GM19467 (cell line): ENCODE results near the gene RPTOR.
A peak's percentile ranks its signal among the peaks of the same experiment; 100 is the strongest.
"Not testable (repeated sequence)": the region's sequence is repeated elsewhere in the genome, so short reads cannot be mapped to it uniquely, and the experiment has no call there.

ENCODE experiments used
- ATAC-seq: cut with Tn5 transposase; IDR thresholded peaks from one replicate; pipeline ENCODE4 v1.9.1; 2021; ENCODE audit warnings: mild to moderate bottlenecking, moderate library complexity; ENCODE audit not compliant: unreplicated experiment

Gene RPTOR

DNA sequence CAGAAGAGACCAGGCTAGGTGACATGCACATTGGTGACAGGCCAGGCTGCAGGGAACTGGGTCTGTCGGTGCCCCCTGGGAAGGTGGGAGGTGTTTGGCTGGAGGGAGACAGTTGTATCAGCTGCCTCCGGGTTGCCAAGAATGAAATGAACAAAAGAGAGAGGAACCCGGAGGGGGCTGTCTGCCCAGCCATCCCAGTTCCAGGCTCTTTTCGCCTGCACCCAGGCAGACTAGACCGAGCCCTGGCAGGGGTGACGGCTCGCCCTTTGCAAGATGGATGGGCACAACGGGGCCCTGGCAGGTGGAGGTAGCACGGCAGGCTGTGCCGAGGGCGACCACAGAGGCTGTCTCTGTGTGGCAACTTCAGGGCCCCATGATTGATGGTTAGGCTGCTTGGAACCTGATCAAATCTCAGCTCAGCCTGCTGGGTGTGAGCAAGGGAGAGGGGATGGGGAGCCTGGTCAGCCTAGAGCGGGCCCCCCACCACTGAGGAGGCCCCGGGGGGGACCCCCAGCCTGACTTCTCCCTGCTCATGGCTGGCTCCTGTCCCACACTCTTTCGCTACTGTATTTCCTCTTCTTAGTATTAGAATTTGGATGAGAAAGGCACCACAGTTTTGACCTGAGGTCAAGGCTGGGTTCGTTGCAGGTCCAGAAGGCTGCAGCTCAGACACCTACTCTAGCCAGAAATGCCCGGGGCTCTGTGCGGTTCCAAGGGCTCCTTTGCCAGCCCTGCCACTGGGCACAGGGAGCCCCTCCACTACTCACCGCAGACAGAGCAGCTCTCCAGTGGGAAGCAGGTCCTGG lies 328.1 kb downstream of the RPTOR start:
- ATAC-seq, result no peak

GRCh38 chr17:80873307-80873951 lies 328.8 kb downstream of the RPTOR start:
- ATAC-seq, result no peak

DNA sequence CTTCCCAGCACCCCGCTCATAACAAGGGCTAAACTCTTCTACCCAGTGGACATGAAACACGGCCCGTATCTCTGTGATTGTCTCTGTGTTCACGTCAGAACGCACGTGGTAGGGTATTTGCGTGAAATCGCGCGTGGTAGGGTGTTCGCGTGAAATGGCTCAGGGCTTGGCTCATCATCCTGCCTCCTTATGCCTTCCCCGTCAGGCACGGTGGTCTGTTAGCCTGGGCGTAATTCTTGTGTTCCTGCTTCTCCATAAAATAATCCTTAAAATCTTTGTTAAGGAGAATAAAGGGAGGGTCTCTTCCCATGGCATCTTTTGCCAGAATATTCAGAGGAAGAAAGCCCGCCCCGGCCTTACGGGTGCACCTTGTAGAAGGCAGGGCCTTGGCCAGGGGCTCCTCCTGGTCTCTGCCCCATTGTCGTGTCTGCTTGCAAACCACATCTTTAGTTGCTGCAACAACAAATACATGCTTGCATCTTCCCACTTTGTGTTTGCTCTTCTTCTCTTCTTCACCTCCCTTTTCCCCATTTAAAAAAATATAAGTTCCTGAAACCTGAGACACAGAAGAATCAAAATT lies 330.3 kb downstream of the RPTOR start:
- no peak for ATAC-seq

- ATAC-seq, result not testable (repeated sequence)
Observed at GRCh38 chr17:80875480-80875995, 330.9 kb downstream of the RPTOR start.

DNA sequence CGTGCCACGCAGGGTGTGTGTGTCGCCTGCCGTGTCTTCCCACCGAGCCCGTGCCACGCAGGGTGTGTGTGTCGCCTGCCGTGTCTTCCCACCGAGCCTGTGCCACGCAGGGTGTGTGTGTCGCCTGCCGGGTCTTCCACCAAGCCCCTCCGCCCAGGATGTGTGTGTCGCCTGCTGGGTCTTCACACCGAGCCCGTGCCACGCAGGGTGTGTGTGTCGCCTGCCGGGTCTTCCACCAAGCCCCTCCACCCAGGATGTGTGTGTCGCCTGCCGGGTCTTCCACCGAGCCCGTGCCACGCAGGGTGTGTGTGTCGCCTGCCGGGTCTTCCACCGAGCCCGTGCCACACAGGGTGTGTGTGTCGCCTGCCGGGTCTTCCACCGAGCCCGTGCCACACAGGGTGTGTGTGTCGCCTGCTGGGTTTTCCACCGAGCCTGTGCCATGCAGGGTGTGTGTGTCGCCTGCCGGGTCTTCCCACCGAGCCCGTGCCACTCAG lies 331.9 kb downstream of the RPTOR start:
- ATAC-seq, result not testable (repeated sequence)

- ATAC-seq, result peak; percentile 85
Observed at GRCh38 chr17:80876950-80877728, 332.5 kb downstream of the RPTOR start.

DNA sequence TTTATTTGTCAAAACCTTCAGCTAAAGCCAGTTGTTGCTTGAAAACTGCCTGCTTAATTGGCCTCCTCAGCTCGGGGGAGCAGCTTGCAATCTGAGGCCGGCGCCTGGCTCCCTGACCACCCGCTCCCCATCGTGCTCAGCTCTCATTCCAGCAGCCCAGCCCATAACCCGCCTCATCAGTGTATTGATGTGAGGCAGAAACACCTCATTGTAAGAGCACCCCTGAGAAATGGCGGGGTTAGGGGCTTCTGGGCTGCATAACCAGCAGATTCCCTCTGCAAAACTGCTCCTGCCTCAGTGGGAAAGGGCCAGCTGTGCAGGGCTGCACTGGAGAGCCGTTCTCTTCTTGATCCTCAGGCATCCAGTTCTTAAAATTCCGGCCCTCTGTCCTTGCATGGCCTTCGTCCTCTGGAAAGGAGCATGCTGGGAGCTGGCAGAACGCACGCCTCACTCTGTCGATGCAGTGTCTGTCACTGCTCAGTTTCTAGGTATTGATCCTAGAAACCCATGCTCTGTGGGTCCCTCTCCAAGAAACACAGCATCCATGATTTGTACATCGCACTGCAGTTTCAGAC lies 333.2 kb downstream of the RPTOR start:
- no peak for ATAC-seq

DNA sequence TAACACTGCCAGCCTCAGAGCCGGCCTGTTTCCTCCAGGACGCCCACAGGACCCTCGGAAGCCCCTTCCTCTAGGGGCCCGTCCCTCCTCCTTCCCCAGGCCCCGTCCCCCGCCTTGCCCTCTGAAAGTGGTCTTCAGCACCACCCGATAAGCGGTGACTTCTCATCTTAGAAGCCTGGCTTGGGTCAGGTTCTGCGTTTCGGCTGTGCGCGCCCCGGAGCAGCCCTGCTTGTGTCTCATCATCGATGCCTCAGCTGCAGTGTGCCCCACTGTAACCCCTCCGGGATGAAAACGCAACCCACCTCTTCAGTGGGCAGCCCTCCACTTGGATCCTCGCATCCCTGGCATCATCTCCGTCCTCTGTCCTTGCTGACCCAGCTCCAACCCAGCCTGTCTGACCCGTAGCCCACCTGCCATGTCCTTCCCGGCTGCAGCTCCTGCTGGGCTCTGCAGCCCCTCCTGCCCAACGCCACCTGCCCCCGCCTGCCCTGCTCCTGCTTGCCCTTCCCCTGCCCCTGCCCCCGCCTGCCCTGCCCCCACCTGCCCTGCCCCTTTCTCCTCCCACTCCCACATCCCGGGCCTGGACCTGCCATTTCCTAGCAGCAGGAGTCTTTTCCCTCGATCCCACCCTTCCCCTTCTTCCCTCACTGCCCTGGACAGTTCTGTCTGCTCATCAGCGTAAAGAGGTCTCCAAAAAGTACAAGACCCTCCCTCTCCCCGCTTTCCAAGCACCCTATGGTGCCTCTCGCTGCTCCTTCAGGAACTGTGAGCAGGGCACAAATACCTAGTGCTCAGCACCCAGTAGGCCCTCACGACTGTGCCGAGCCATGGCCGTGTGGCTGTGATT lies 334.5 kb downstream of the RPTOR start:
- ATAC-seq, result no peak

- no peak for ATAC-seq
Observed at GRCh38 chr17:80879723-80880647, 335.3 kb downstream of the RPTOR start.

DNA sequence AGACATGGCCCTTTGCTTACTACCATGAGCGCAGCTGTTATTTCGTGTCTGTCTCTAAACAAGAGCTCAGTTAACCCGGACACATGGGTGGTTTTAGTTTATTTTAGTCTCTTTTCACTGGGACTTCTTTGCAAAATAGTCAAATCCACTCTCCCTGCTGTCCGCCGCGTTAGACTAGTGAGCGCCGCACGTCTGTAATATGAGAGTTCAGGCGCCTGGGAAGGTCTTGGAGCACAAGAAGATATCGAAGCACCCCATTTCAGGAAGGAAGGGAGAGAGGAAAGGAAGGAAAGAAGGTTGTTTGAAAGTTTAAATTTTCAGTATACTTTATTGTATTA lies 336.0 kb downstream of the RPTOR start:
- ATAC-seq, result no peak

- no peak for ATAC-seq
Observed at GRCh38 chr17:80881306-80881705, 336.7 kb downstream of the RPTOR start.

DNA sequence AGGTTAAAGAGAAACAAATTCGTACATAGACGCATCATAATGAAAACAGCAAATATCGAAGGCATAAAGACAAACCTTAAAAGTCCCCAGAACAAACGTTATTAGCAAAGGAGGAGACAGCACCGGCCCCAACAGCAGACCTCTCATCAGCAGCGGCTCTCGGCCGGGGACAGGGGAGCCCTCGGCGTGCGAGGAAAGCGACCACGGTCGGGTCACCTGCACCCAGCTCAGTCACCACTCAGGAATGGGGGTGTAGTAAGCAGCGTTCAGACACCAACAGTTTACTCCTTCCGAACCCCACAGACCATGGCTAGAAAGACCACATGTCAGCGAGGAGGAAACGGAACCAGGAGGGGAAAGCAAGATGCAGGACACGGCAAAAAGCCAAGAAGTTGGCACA lies 337.7 kb downstream of the RPTOR start:
- ATAC-seq, result no peak

- no peak for ATAC-seq
Observed at GRCh38 chr17:80882926-80883685, 338.5 kb downstream of the RPTOR start.

DNA sequence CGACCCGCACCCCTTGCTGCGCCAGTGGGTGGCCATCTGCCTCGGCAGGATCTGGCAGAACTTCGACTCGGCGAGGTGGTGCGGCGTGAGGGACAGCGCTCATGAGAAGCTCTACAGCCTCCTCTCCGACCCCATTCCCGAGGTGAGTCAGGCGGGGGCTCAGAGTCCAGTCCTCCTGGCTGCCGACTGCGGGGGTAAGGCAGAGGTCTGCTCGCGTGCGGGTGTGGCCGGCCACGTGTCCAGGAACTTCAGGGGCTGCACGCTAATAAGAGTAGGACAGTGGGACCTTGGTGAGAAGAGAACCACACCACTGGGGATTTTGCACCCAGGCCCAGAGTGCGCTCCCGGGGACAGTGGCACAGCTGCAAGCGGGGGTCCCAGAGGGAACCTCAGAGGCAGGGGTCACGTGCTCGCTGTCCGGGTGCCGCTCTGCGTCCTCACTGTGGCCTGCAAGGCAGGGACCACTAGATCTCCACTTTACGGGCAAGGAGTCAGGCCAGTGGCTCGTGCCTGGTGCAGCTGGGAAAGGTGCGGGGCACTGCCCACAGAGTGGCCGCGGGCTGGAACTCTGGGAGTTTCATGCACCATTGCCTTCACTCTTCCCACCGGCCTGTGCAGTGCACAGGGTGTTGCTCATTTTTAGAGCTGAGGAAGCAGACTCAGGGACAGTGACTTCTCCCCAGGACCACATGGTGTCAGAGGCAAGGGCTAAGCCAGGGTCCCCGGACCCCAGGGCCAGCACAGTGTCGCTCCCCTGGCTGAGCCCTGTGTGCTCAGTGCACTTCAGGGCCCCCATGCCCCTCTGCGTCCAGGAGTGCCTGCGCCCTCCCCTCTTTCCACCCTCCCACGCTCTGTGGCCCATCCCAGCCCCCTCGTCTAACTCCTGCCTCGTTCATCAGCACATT lies 339.4 kb downstream of the RPTOR start:
- no peak for ATAC-seq

DNA sequence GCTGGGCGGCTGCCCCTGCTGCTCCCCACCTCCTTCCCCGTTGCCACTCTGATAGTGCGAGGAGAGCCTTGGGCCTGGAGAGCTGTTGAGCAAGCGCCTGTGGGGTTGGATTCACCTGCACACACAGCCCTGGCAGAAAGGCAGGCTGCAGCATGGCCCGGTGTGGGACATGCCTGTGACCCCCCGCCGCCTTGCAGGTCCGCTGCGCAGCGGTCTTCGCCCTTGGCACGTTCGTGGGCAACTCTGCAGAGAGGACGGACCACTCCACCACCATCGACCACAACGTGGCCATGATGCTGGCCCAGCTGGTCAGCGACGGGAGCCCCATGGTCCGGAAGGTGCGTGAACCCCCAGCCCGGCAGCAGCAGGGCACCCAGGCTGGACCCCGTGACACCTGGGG lies 340.2 kb downstream of the RPTOR start:
- ATAC-seq, result no peak

DNA sequence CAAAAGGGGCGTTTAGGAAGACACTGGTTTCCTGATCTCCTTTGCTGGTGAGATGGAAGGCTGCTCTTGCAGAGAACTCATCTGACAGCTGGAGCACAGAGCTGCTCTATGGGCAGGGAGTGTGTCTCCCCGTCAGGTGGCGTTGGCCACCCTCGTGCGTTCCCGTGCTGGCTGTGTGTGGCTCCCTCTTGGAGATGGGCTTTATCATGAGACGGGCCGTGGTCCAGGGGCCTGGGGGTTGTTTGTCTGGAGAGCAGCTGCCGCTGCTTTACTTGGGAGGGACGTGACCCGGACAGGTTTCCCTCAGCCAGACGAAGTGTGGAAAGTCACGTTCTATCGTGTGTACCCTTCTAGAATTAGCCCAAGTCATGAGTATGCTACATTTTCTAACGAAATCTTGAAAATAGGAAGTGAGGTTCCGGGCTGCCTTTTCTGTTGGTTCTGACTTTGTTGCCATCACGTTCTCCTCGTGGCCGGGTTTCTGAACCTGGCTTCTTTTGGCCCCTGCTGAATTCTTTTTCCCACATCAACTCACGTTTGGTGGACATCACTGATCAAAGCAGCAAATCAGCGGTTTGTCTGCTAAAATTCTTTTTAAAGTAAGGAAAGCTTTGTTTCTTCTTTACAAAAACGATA lies 341.4 kb downstream of the RPTOR start:
- ATAC-seq, result no peak
